Mesodermal cell (in vitro differentiated cells): ENCODE results near the gene MEAK7.

ENCODE experiments used
- H3K27ac ChIP-seq: 2 replicates; pipeline ENCODE4 v1.7.0; 2013; ENCODE audit warnings: mild to moderate bottlenecking, low read depth, low read length, moderate library complexity; ENCODE audit not compliant: severe bottlenecking
- H3K36me3 ChIP-seq: 2 replicates; pipeline ENCODE4 v1.7.1; 2013; ENCODE audit warnings: mild to moderate bottlenecking, low read length, moderate library complexity; ENCODE audit not compliant: control insufficient read depth, insufficient read depth
- H3K4me1 ChIP-seq: one replicate; pipeline ENCODE4 v1.7.1; 2013; ENCODE audit warnings: mild to moderate bottlenecking, low read length; ENCODE audit not compliant: insufficient read depth, control insufficient read depth, poor library complexity, severe bottlenecking
- H3K4me3 ChIP-seq: 2 replicates; pipeline ENCODE4 v1.7.0; 2013; ENCODE audit warnings: low read length, control low read depth, mild to moderate bottlenecking; ENCODE audit not compliant: insufficient read depth, poor library complexity, severe bottlenecking; ENCODE audit errors: extremely low read depth
- H3K9me3 ChIP-seq: 2 replicates; pipeline ENCODE4 v1.7.1; 2013; ENCODE audit warnings: mild to moderate bottlenecking, low read length, moderate library complexity; ENCODE audit not compliant: control insufficient read depth
- WGBS, 2 experiments: methylation state at CpG; one replicate each; pipeline ENCODE4 v1.1.5; 2013; ENCODE audit warnings: missing lambda C conversion rate in 2 of 2; ENCODE audit not compliant: insufficient coverage in 2 of 2; 5-methylcytosine and 5-hydroxymethylcytosine counted together

The MEAK7 gene

DNA sequence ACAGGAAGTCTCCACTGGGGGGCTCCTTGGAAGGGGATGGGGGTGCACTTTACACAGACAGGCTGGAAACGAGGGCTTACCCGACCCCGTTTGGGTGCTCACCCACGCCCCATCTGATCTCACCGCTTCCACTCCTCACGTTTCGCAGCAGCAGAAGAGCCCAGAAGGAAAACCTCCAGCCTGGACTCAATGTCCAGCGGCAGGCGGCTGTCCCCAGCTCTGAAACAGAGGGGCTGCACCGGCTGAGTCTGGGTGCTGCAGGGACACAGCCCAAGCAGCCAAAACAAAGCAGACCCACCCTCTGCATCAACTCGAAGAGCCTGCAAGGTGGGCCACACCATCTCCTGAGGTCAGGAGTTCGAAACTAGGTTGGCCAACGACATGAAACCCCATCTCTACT, 3.9 kb downstream of the MEAK7 start:
- Histone ChIP-seq H3K36me3 (peaks cover 44% of the 10 kb centered on the region), H3K4me1 (peaks cover 23% of the 10 kb centered on the region), H3K9me3 (no peaks in the 10 kb centered on the region), H3K27ac (no peak overlapping the region), H3K4me3 (no peak overlapping the region)
- WGBS, 2 experiments, result 94 to 99% methylated on average over 9 to 10 of the region's 13 CpGs

DNA sequence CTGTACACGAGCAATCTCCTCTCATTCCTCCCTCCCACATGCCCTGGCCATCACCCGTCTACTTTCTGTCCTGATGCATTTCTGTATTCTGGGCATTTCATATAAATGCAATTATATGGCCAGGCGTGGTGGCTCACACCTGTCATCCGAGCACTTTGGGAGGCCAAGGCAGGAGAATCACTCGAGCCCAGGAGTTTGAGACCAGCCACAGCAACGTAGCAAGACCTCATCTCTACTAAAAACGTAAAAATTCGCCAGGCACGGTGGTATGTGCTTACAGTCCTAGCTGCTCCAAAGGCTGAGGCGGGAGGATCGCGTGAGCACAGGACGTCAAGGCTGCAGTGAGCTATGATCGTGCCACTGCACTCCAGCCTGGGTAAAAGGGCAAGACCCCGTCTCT, 4.8 kb downstream of the MEAK7 start:
- 86 to 88% methylated on average over 13 to 14 of the region's 15 CpGs for WGBS, 2 experiments
- H3K4me1 ChIP-seq, result peaks cover 15% of the 10 kb centered on the region
- H3K36me3 ChIP-seq, result peaks cover 53% of the 10 kb centered on the region
- H3K4me3 ChIP-seq, result no peak overlapping the region
- no peak overlapping the region for H3K27ac ChIP-seq
- peaks cover 3% of the 10 kb centered on the region for H3K9me3 ChIP-seq

DNA sequence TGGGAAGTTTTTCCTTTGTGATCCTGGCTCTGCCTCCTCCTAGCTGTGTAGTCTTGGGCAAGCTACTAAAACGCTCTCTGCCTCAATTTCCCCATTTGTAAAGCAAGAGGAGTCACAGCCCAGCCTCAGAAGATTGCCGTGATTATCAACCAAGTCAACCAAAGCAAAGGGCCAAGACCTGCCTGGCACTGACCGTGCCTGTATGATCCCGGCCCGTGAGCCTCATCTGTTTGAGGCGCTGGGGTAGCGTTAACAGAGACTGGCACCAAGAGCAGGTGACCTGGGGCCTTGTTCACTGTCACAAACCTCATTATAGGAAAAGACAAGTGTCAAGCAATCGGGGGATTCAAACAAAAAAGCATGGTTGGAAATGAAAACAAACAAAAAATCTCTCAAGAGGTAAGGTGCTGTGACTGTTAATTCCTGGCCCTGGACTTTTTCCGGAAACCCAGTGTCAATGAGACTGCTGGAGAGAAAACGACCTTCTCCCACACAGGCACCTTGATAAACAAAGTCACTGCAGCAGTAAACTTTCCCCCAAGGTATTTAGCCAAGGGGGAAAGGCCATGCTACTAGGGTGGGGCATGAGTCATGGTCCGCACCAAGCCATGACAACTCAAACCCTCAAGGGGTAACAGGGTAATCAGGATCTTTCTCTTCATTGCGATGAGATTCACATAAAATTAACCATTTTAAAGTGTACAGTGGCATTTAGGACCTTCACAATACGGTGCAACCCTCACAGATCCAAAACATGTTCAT, 5.4 kb downstream of the MEAK7 start:
- 92 to 94% methylated on average over 12 of the region's 13 CpGs for WGBS, 2 experiments
- Histone ChIP-seq H3K4me3 (no peak overlapping the region), H3K36me3 (peaks cover 58% of the 10 kb centered on the region), H3K4me1 (peaks cover 15% of the 10 kb centered on the region), H3K9me3 (peaks cover 5% of the 10 kb centered on the region), H3K27ac (no peak overlapping the region)

DNA sequence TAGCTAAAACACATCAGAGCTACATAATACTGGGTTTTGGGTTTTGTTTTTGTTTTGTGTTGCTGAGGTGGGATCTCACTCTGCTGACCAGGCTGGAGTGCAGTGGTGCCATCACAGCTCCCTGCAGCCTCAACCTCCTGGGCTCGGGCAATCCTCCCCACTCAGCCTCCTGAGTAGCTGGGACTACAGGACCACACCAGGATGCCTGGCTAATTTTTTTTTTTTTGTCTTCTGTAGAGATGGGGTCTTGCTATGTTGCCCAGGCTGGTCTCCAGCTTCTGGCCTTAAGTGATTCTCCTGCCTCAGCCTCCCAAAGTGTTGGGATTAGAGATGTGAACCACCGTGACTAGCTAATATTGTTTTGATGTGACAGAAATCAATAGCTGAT, 6.2 kb downstream of the MEAK7 start:
- Histone ChIP-seq H3K27ac (no peak overlapping the region), H3K36me3 (peaks cover 65% of the 10 kb centered on the region), H3K9me3 (peaks cover 11% of the 10 kb centered on the region), H3K4me1 (peaks cover 9% of the 10 kb centered on the region), H3K4me3 (no peak overlapping the region)
- 100% methylated on average over 1 of the region's 2 CpGs for WGBS, 2 experiments

DNA sequence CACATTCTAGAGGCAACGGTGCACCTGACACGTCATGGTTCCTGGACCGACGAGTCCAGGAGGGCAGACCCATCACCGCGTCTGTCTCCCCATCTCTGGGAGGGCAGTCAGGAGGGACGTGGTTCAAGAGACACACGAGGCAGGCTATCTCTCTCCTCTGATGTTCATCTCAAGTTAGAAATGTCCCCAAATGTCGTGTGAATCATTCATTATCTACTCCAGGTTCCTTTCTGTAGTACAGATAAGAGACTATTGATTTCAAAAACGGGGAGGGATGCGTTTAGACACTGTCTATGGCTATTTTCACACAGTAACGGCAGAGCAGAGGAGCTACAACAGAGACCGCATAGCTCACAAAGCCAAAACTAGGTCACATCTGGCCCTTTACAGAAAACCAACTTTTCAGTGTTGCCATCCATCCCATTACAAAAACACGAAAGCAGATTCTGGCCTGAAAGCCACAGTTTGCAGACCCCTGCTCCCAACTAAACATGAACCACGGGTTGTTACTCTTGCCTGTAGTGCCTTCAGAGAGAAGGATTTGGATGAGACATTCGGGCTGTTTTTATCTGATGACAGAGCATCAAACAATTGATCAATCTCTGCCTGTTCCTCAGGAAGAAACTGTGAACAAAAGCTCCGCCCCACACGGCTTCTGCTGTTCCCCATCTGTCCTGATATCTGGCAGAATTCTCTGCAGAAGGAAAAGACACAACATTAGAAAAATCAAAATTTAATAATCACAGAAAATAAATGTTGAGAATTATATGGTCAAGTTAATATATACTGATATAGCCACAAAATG, 6.8 kb downstream of the MEAK7 start:
- H3K36me3 ChIP-seq, result peaks cover 70% of the 10 kb centered on the region

DNA sequence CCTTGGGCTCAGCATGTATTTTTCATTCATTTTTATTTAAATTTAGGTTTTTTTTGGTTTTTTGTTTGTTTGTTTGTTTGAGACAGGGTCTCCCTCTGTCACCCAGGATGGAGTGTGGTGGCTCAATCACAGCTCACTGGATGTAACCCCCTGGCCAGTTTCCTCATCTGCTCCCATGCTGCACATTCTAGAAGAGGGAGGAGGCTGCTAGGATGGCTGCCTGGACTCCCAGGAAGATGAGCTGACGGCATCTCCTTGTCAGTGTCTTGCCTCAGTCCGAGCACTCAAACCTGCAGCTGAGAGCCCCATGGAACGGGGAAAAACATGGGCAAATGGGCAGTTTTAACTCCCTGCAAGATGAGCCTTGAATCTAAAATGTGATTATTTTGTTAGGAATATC, 7.5 kb downstream of the MEAK7 start:
- no peak overlapping the region for H3K27ac ChIP-seq
- no peak overlapping the region for H3K4me3 ChIP-seq
- peaks cover 6% of the 10 kb centered on the region for H3K4me1 ChIP-seq
- 96 to 100% methylated on average over 3 of the region's 3 CpGs for WGBS, 2 experiments
- peaks cover 66% of the 10 kb centered on the region for H3K36me3 ChIP-seq
- H3K9me3 ChIP-seq, result peaks cover 18% of the 10 kb centered on the region

More for the DNA sequence above, 6.8 kb downstream of the MEAK7 start:
- no peak overlapping the region for H3K4me3 ChIP-seq
- peaks cover 17% of the 10 kb centered on the region for H3K9me3 ChIP-seq
- 95 to 98% methylated on average over 11 to 14 of the region's 18 CpGs for WGBS, 2 experiments
- peaks cover 6% of the 10 kb centered on the region for H3K4me1 ChIP-seq
- H3K27ac ChIP-seq, result no peak overlapping the region

DNA sequence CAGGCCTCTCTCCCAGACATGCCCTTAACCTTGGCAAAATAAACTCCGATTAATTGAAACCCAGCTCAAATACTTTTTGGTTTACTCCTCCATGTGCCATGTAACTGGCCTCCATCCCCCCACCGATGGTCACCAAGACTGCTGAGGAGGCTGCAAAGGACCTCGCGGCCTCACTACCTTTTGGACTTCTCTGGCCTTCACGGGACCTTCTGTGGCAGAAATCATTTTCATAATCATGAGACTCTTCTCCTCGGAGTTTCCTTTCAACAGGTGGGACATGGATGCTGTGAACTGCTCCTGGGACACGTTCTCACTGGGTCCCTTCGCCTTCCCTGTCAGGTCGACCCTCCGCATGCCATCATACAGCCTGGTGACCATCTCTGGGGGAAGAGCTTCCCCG, 9.0 kb downstream of the MEAK7 start:
- Histone ChIP-seq H3K4me3 (no peak overlapping the region), H3K36me3 (peaks cover 71% of the 10 kb centered on the region), H3K9me3 (peaks cover 18% of the 10 kb centered on the region), H3K4me1 (peaks cover 6% of the 10 kb centered on the region), H3K27ac (no peak overlapping the region)
- WGBS, 2 experiments, result 93 to 94% methylated on average over 11 of the region's 11 CpGs

DNA sequence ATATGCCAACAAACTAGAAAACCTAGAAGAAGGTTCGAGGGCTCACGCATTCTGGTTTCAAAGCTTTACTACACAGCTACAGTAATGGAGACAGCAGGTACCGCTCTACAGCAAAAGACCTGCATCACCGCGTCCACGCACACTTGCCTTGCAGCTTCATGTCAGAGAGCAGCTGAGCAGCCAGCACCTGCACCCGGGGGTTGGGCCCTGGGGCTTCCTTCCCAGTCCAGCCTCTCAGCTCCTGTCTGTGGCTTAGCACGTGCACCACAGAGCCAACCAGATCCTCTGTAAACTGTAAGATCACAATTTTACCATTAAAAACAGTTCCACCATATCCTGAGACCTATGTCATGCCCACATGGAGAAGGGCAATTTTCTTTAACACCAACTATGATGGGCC, 15.3 kb downstream of the MEAK7 start:
- Histone ChIP-seq H3K4me3 (no peak overlapping the region), H3K36me3 (peaks cover 71% of the 10 kb centered on the region), H3K9me3 (peaks cover 13% of the 10 kb centered on the region), H3K27ac (no peak overlapping the region), H3K4me1 (no peaks in the 10 kb centered on the region)
- WGBS, 2 experiments, result 80 to 98% methylated on average over 7 of the region's 8 CpGs

DNA sequence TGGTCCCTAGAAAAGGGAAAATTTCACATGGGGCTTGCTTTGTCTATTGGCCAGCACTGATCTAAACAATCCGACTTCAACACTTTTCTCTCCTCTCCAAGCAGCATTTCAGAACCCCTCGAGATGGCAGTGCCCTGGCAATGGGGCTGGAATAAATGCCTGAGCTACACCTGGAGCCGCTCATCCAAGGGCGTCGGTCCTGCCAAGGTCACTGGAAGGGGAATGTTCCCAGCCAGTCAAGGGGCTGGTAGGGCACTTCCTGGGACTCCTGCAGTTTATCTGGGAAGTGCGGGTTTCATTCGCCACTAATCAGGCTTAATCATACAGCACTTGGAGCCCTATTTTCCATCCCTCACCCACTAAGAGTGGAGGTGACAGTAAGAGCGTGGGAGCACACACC, 17.1 kb downstream of the MEAK7 start:
- peaks cover 74% of the 10 kb centered on the region for H3K36me3 ChIP-seq
- no peaks in the 10 kb centered on the region for H3K4me1 ChIP-seq
- no peaks in the 10 kb centered on the region for H3K9me3 ChIP-seq
- 91 to 96% methylated on average over 6 to 8 of the region's 8 CpGs for WGBS, 2 experiments
- H3K4me3 ChIP-seq, result no peak overlapping the region
- H3K27ac ChIP-seq, result no peak overlapping the region

DNA sequence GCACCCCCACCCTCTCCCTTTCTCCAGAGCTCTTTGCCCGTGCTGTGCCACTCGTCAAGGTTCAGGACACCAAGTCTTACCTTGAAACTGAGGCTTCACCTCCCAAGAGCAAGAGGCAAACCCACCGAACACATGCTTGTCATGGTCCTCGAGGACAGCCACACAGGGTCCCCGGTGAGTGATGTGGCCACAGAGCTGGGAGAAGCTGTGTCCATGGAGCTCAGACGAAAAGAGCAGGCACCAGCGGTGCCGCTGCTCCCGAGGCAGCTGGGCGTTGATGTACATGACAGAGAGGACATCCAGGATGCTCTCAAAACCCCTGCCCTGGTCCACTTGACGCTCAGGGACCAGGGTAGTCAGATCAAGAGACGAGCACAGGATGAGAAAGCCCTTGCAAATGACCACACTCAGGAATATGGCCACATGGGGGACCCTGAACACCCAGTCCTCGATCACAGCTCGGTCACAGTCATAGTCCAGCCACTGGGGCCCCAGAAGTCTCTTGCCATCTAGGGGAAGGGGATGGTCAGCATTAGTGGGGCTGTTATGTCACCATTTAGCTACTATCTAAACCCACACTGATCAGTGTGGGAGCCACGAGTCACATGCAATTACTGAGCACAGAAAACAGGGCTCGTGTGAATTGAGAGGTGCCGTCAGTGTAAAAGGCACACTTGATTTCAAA, 17.8 kb downstream of the MEAK7 start:
- Histone ChIP-seq H3K9me3 (no peaks in the 10 kb centered on the region), H3K36me3 (peaks cover 74% of the 10 kb centered on the region), H3K4me1 (no peaks in the 10 kb centered on the region), H3K4me3 (no peak overlapping the region), H3K27ac (no peak overlapping the region)
- 93 to 98% methylated on average over 11 to 13 of the region's 17 CpGs for WGBS, 2 experiments
